Spinal cord (tissue), 10 donors: Measurements from ENCODE around the gene SNX22. TPM values are rescaled to one million over a fixed set of nuclear protein-coding genes. Genes with fewer than 3 reads are reported as not detected.
"Not testable (repeated sequence)": the region's sequence is repeated elsewhere in the genome, so short reads cannot be mapped to it uniquely, and the experiment has no call there.

ENCODE experiments used
- DNase-seq, 6 donors: peaks; one replicate each; pipeline versions ENCODE4 v3.0.0 to v3.0.0-alpha.2; 2013 to 2015; ENCODE audit warnings: low spot score in 6 of 6, low read depth in 4 of 6
- H3K27ac ChIP-seq: one replicate; pipeline ENCODE4 v1.5.1; 2013; ENCODE audit warnings: low read depth, low read length, control low read depth
- H3K27me3 ChIP-seq: one replicate; pipeline ENCODE4 v1.6.1; 2013; ENCODE audit warnings: low read length; ENCODE audit not compliant: control insufficient read depth, insufficient read depth
- H3K36me3 ChIP-seq: one replicate; pipeline ENCODE4 v1.6.1; 2013; ENCODE audit warnings: low read length; ENCODE audit not compliant: control insufficient read depth, insufficient read depth
- H3K4me1 ChIP-seq: one replicate; pipeline ENCODE4 v1.6.1; 2013; ENCODE audit warnings: low read length; ENCODE audit not compliant: control insufficient read depth, insufficient read depth
- H3K4me3 ChIP-seq: one replicate; pipeline ENCODE4 v1.5.1; 2013; ENCODE audit warnings: low read depth, low read length, control low read depth
- H3K9me3 ChIP-seq: one replicate; pipeline ENCODE4 v1.6.1; 2013; ENCODE audit warnings: low read length; ENCODE audit not compliant: control insufficient read depth, insufficient read depth
- WGBS: methylation state at CpG from one replicate; pipeline ENCODE4 v1.1.5; 2013; ENCODE audit warnings: missing lambda C conversion rate; ENCODE audit not compliant: insufficient coverage; 5-methylcytosine and 5-hydroxymethylcytosine counted together
- polyA plus RNA-seq, 2 donors: library from polyadenylated mRNA; unstranded; fragments of 120-200 nt; gene quantifications; one replicate each; pipeline ENCODE4 v1.2.1, GENCODE V29; 2013; ENCODE audit not compliant: insufficient read length in 2 of 2
- total RNA-seq, 2 donors: library from RNA; depleted of rRNA in 1 of 2; stranded (reverse); fragments of 120-200 nt in 1 of 2; fragments of >200 nt in 1 of 2; gene quantifications; one replicate each; pipeline versions ENCODE4 v1.2.3 to v1.2.4, GENCODE V29; 2013 to 2014
- donor health status: healthy.

The SNX22 gene
- total and polyA plus RNA-seq, 4 donors = 9.9 to 35.2 (median 21.7) TPM

GRCh38 chr15:64112904-64113303, 38.6 kb upstream of the SNX22 start:
- H3K27ac ChIP-seq = no peak overlapping the region
- WGBS = no CpG with 5 or more reads among the region's 1 CpG
- no peak for DNase-seq
- peaks cover 20% of the 10 kb centered on the region for H3K36me3 ChIP-seq
- no peaks in the 10 kb centered on the region for H3K27me3 ChIP-seq
- H3K4me1 ChIP-seq = peaks cover 3% of the 10 kb centered on the region
- no peak overlapping the region for H3K4me3 ChIP-seq
- H3K9me3 ChIP-seq = no peaks in the 10 kb centered on the region

- peaks cover 43% of the 10 kb centered on the region for H3K36me3 ChIP-seq
- 95% methylated on average over 2 of the region's 5 CpGs for WGBS
- H3K27me3 ChIP-seq = no peaks in the 10 kb centered on the region
- peaks cover 8% of the 10 kb centered on the region for H3K4me1 ChIP-seq
- no peak for DNase-seq
- no peak overlapping the region for H3K27ac ChIP-seq
- H3K9me3 ChIP-seq = no peaks in the 10 kb centered on the region
- H3K4me3 ChIP-seq = no peak overlapping the region
These were observed 33.6 kb upstream of the SNX22 start for GRCh38 chr15:64117759-64118487.

GRCh38 chr15:64120322-64120721, 31.2 kb upstream of the SNX22 start:
- Histone ChIP-seq H3K4me1 (peaks cover 11% of the 10 kb centered on the region), H3K36me3 (peaks cover 41% of the 10 kb centered on the region)
- 100% methylated on average over 2 of the region's 2 CpGs for WGBS
- DNase-seq, H3K27ac ChIP-seq, H3K27me3 ChIP-seq, H3K9me3 ChIP-seq, H3K4me3 ChIP-seq: not testable (repeated sequence)

GRCh38 chr15:64121614-64122013, 29.9 kb upstream of the SNX22 start:
- WGBS = no CpG with 5 or more reads among the region's 4 CpGs
- peaks cover 43% of the 10 kb centered on the region for H3K36me3 ChIP-seq
- DNase-seq = no peak
- H3K27ac ChIP-seq = no peak overlapping the region
- H3K27me3 ChIP-seq = no peaks in the 10 kb centered on the region
- no peaks in the 10 kb centered on the region for H3K9me3 ChIP-seq
- no peak overlapping the region for H3K4me3 ChIP-seq
- H3K4me1 ChIP-seq = peaks cover 11% of the 10 kb centered on the region

GRCh38 chr15:64122444-64122843, 29.1 kb upstream of the SNX22 start:
- H3K4me3 ChIP-seq = no peak overlapping the region
- no CpG with 5 or more reads among the region's 1 CpG for WGBS
- DNase-seq = no peak

GRCh38 chr15:64122936-64123351, 28.6 kb upstream of the SNX22 start:
- Histone ChIP-seq H3K27me3 (no peaks in the 10 kb centered on the region), H3K27ac (peak overlapping the region; percentile 67), H3K9me3 (no peaks in the 10 kb centered on the region), H3K36me3 (peaks cover 40% of the 10 kb centered on the region), H3K4me3 (no peak overlapping the region), H3K4me1 (peaks cover 11% of the 10 kb centered on the region)
- peak in 5 of 6 donors; percentile 53 to 90 (median 61) for DNase-seq
- WGBS = no CpG with 5 or more reads among the region's 3 CpGs

More at GRCh38 chr15:64122444-64122843, 29.1 kb upstream of the SNX22 start:
- Histone ChIP-seq H3K27me3 (no peaks in the 10 kb centered on the region), H3K4me1 (peaks cover 11% of the 10 kb centered on the region), H3K27ac (peak overlapping the region; percentile 57), H3K9me3 (no peaks in the 10 kb centered on the region), H3K36me3 (peaks cover 42% of the 10 kb centered on the region)

GRCh38 chr15:64125978-64126377, 25.6 kb upstream of the SNX22 start:
- no peak for DNase-seq
- Histone ChIP-seq H3K9me3 (no peaks in the 10 kb centered on the region), H3K4me1 (peaks cover 11% of the 10 kb centered on the region), H3K27ac (no peak overlapping the region), H3K36me3 (peaks cover 41% of the 10 kb centered on the region), H3K27me3 (no peaks in the 10 kb centered on the region), H3K4me3 (no peak overlapping the region)
- WGBS = 69% methylated on average over 2 of the region's 3 CpGs

GRCh38 chr15:64127521-64128270, 23.8 kb upstream of the SNX22 start:
- Histone ChIP-seq H3K27ac (no peak overlapping the region), H3K4me3 (no peak overlapping the region), H3K4me1 (peaks cover 6% of the 10 kb centered on the region), H3K9me3 (no peaks in the 10 kb centered on the region), H3K36me3 (peaks cover 53% of the 10 kb centered on the region), H3K27me3 (no peaks in the 10 kb centered on the region)
- WGBS = no CpG with 5 or more reads among the region's 6 CpGs
- DNase-seq = no peak

- WGBS = 100% methylated on average over 2 of the region's 3 CpGs
- H3K27ac ChIP-seq = no peak overlapping the region
- DNase-seq = no peak
- peaks cover 9% of the 10 kb centered on the region for H3K4me1 ChIP-seq
- H3K27me3 ChIP-seq = no peaks in the 10 kb centered on the region
- H3K4me3 ChIP-seq = no peak overlapping the region
- H3K36me3 ChIP-seq = peaks cover 69% of the 10 kb centered on the region
- no peaks in the 10 kb centered on the region for H3K9me3 ChIP-seq
These were observed 21.4 kb upstream of the SNX22 start for GRCh38 chr15:64130159-64130558.
